Left ventricle myocardium inferior (tissue), 1 donor: ENCODE results near the gene E2F4. TPM values are rescaled to one million over a fixed set of nuclear protein-coding genes. Genes with fewer than 3 reads are reported as not detected.

Experiments used
- DNase-seq: peaks from one replicate; pipeline ENCODE4 v3.0.0-alpha.2; 2020
- H3K27ac ChIP-seq: fragments of 200-600 bp; replicated peaks from 2 replicates; pipeline ENCODE4 v1.8.0; 2021
- H3K27me3 ChIP-seq: fragments of 200-600 bp; 2 replicates; pipeline ENCODE4 v1.8.0; 2021; ENCODE audit warnings: low read depth
- H3K36me3 ChIP-seq: fragments of 200-600 bp; 2 replicates; pipeline ENCODE4 v1.8.0; 2021
- H3K4me1 ChIP-seq: fragments of 200-600 bp; 2 replicates; pipeline ENCODE4 v1.8.0; 2021
- H3K4me3 ChIP-seq: fragments of 200-600 bp; 2 replicates; pipeline ENCODE4 v1.8.0; 2021; ENCODE audit warnings: mild to moderate bottlenecking, moderate library complexity
- H3K9me3 ChIP-seq: fragments of 200-600 bp; replicated peaks from 2 replicates; pipeline ENCODE4 v1.8.0; 2021
- intact Hi-C: fragments of 100-400 bp; cut with micrococcal nuclease; formaldehyde crosslinking; loops from one replicate; pipeline ENCODE4 v1.11.0; 2022
- total RNA-seq: library from RNA; stranded (reverse); fragmentation: NEBNext Ultra II Directional; extraction: Animal tissue kit (Norgen Biotek cat#: 25700); gene quantifications from one replicate; pipeline ENCODE4 v1.2.1, GENCODE V29; 2021
- TF ChIP-seq, protein P1 (sequence below): fragments of 200-600 bp; IDR thresholded peaks from 2 replicates; pipeline ENCODE4 v1.8.0; 2021; ENCODE audit warnings: antibody characterized with exemption, mild to moderate bottlenecking, borderline replicate concordance
- donor health status: DM: no; HTN: yes; CAD: no; lungs with severe emphysema.

The E2F4 gene
- total RNA-seq, 1 donor from 2014 or later = 35.9 TPM

DNA sequence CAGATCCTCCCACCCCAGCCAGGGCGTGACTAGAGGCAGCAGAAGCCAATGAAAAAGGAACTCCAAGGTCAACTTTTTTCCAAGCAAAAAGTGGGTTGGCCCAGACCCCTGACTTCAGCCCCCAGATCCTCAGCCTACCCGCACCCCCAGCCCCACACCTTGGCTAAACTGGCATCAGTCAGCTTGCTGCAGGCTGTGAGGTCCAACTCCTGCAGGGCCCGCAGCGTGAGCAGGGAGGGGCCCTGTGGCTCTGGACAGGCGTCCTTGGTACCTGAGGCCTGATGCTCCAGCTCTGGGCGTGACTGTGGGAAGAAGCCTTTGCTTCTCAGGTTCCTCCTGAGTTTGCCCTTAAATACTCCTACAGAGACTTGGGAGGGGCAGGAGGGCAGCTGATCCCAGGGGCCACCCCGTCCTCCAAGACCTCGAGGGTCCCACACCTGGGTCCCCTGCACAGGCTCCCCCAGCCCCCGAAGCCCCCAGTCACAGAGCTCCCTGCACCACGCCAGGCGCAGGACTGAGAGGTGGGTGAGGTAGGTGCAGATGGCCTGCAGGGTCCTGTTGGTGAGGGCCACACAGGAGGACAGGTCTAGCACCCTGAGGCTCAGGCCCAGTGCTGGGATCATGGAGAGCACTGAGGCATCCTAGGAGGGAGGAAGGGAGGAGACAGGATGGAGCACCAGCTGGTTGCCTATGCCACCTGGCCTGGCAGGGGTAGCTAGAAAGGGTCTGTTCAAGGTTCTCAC is 16.4 kb downstream of the E2F4 start:
- Histone ChIP-seq H3K9me3 (no peaks in the 10 kb centered on the region), H3K27me3 (no peaks in the 10 kb centered on the region), H3K4me3 (no peak overlapping the region), H3K27ac (no peak overlapping the region), H3K4me1 (peaks cover 8% of the 10 kb centered on the region), H3K36me3 (peaks cover 18% of the 10 kb centered on the region)
- no peak for DNase-seq
- intact Hi-C loops = no loop called here
- TF ChIP-seq, protein P1, sequence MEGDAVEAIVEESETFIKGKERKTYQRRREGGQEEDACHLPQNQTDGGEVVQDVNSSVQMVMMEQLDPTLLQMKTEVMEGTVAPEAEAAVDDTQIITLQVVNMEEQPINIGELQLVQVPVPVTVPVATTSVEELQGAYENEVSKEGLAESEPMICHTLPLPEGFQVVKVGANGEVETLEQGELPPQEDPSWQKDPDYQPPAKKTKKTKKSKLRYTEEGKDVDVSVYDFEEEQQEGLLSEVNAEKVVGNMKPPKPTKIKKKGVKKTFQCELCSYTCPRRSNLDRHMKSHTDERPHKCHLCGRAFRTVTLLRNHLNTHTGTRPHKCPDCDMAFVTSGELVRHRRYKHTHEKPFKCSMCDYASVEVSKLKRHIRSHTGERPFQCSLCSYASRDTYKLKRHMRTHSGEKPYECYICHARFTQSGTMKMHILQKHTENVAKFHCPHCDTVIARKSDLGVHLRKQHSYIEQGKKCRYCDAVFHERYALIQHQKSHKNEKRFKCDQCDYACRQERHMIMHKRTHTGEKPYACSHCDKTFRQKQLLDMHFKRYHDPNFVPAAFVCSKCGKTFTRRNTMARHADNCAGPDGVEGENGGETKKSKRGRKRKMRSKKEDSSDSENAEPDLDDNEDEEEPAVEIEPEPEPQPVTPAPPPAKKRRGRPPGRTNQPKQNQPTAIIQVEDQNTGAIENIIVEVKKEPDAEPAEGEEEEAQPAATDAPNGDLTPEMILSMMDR = no peak

DNA sequence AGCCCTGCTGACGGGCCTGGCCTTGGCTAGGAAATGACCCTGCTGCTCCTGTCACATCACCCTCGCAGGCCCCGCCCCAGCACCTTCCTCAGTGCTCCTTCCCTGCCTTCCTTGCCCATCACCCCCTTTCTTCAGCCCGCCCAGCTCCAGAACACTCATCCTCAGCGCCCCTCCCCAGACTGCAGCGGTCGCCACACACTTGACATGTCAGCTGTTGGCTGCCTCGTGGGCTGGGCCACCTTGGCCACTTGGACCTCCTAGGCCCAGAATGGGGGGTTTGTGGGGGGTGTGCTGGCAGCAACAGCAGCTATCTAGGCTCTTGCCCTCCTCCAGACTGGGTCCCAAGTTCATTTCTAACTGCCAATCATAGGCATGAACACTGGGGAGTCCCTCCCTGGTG is 17.6 kb downstream of the E2F4 start:
- H3K27ac ChIP-seq = no peak overlapping the region
- H3K27me3 ChIP-seq = no peaks in the 10 kb centered on the region
- DNase-seq = no peak
- H3K9me3 ChIP-seq = no peaks in the 10 kb centered on the region
- no peak overlapping the region for H3K4me3 ChIP-seq
- H3K36me3 ChIP-seq = peaks cover 9% of the 10 kb centered on the region
- TF ChIP-seq, protein P1 = no peak
- intact Hi-C loops = no loop called here
- H3K4me1 ChIP-seq = peaks cover 14% of the 10 kb centered on the region

DNA sequence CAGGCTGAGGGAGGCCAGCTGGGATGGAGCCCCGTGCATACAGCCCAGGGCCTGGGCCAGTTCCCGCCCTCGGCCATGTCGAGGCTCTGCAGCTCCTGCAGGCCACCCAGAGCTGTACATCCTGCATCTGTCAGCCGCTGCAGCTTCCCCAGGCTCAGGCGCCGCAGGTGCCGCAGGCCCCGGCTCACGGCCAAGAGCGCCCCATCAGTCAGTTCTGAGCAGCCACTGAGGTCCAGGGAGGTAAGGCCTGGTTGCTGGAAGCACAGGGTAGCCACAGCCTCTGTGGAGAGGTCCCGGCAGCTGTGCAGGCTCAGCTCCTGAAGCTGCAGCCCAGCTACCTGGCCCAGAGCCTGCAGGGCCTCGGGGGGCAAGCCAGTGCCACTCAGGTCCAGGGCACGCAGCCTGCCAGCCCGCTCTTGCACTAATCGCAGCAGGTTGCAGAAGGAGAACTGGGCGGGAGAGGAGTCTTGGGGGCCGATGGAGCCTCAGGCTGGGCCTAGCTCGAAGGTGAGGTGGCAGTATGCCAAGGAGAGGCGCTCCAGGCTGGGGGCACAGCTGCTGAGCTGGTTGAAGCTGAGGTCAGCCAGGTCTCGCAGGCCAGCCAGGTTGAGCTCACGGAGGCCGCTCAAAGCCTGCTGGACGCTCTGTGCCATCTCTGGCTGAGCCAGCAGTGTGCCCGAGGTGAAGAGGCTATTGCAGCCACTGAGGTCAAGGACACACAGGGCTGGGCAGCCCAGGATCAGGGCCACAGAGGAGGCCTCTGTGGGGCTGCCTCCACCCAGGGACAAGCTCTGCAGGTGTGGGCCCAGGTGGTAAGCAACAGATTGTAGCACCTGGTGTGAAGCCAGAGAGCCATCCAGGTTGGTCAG is 18.3 kb downstream of the E2F4 start:
- Histone ChIP-seq H3K27me3 (no peaks in the 10 kb centered on the region), H3K27ac (no peak overlapping the region), H3K36me3 (peaks cover 9% of the 10 kb centered on the region), H3K4me3 (no peak overlapping the region), H3K4me1 (peaks cover 16% of the 10 kb centered on the region), H3K9me3 (no peaks in the 10 kb centered on the region)
- no peak for DNase-seq
- intact Hi-C loops = no loop called here
- TF ChIP-seq, protein P1 = no peak

DNA sequence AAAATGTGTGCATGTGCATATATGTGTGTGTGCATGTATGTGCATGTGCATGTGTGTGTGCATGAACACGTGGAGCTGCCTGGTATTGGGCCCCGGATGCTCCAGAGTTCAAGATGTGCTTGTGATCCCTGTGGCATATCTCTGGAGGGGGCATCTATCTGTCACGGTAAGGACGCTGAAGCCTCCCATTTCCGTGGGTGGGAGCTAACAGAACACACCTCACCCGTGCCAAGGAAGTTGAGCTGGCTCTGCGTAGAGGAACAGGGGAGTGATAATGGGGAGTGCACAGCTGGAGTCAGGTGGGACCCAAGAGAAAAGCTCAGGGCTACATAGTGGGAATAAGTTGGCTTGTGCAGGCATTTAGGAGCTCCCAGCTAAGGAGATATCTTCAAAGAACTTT is 19.7 kb downstream of the E2F4 start:
- Histone ChIP-seq H3K4me3 (no peak overlapping the region), H3K27me3 (no peaks in the 10 kb centered on the region), H3K9me3 (no peaks in the 10 kb centered on the region), H3K27ac (no peak overlapping the region), H3K4me1 (peaks cover 30% of the 10 kb centered on the region), H3K36me3 (peaks cover 9% of the 10 kb centered on the region)
- intact Hi-C loops = no loop called here
- TF ChIP-seq, protein P1 = no peak
- no peak for DNase-seq

DNA sequence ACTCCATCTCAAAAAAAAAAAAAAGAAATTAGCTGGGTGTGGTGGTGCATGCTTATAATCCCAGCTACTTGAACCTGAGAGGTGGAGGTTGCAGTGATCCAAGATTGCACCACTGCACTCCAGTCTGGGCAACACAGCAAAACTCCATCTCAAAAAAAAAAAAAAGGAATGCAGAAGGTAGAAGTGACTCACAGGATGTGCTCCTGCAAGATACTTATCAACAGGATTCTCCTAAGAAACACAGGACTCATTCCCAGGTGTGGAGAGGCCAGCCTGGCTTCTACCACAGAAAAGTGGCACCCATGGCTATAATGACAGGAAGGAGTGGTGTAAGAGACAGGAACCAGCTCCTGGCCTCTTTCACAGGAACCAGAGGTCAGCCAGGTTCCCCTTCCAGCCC is 20.8 kb downstream of the E2F4 start:
- intact Hi-C loops = no loop called here
- Histone ChIP-seq H3K27me3 (no peaks in the 10 kb centered on the region), H3K27ac (no peak overlapping the region), H3K4me1 (peaks cover 41% of the 10 kb centered on the region), H3K9me3 (no peaks in the 10 kb centered on the region), H3K36me3 (no peaks in the 10 kb centered on the region), H3K4me3 (no peak overlapping the region)
- DNase-seq = no peak
- TF ChIP-seq, protein P1 = no peak
